GM19025 (cell line): ENCODE results near the gene ANKRD11.

Experiments
- ATAC-seq: cut with Tn5 transposase; IDR thresholded peaks from one replicate; pipeline ENCODE4 v1.9.1; 2021; ENCODE audit warnings: mild to moderate bottlenecking, low read depth, moderate library complexity; ENCODE audit not compliant: unreplicated experiment

The ANKRD11 gene

DNA sequence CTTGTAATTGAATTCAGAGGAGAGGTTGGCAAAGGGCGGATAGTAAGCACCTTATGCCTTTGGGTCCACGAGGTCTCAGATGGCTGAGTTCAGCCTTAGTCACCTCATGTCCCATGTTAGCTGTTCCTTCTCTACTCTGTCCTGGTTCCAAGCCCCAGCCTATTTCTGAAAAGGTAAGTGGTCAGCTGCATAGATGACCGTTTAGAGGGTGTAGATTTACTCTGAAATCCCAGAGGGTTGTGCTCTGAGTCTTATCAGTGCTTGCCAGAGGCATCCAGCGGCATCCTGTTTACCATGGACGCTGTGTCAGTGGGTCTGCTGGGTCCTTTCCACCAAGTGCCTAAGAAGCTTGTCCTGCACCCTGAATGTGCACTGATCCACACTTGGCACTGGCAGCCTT lies 271.0 kb downstream of the ANKRD11 start:
- no peak for ATAC-seq
